ENCODE data around the gene ZFAND2A.

DNA sequence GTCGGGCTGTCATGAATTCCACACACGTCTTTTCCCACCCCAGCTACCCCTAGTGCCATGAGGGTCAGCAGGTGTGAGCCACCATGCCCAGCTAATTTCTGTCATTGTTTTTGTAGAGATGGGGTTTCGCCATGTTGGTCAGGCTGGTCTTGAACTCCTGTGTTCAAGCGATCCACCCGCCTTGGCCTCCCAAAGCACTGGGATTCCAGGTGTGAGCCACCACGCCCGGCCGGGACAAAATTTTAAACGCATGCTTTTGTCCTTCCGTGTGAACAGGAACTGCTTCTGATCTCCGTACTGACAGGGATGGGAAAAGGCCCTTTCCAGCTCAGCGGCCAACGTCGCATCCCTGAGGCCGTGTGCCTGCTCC lies 15.6 kb upstream of the ZFAND2A start:
- TF ChIP-seq, protein P1, sequence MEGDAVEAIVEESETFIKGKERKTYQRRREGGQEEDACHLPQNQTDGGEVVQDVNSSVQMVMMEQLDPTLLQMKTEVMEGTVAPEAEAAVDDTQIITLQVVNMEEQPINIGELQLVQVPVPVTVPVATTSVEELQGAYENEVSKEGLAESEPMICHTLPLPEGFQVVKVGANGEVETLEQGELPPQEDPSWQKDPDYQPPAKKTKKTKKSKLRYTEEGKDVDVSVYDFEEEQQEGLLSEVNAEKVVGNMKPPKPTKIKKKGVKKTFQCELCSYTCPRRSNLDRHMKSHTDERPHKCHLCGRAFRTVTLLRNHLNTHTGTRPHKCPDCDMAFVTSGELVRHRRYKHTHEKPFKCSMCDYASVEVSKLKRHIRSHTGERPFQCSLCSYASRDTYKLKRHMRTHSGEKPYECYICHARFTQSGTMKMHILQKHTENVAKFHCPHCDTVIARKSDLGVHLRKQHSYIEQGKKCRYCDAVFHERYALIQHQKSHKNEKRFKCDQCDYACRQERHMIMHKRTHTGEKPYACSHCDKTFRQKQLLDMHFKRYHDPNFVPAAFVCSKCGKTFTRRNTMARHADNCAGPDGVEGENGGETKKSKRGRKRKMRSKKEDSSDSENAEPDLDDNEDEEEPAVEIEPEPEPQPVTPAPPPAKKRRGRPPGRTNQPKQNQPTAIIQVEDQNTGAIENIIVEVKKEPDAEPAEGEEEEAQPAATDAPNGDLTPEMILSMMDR (IDR thresholded peaks at IDR 0.05) = no peak
- no peak for TF ChIP-seq EZH2 (IDR thresholded peaks at IDR 0.05)
- TF ChIP-seq EZH2phosphoT487 (IDR thresholded peaks at IDR 0.05) = no peak

Data from neural progenitor cell (in vitro differentiated cells).